ENCODE measurements around the gene PRDM15. TPM values are rescaled to one million over a fixed set of nuclear protein-coding genes. Genes with fewer than 3 reads are reported as not detected.
A peak's percentile ranks its signal among the peaks of the same experiment; 100 is the strongest.

Gene PRDM15
- total RNA-seq, 1 donor from 2014 or later = 13.6 TPM

GRCh38 chr21:41866274-41866809, 12.8 kb downstream of the PRDM15 start:
- no peak for TF ChIP-seq CTCF (IDR thresholded peaks at IDR 0.05)
- intact Hi-C loops (cut with micrococcal nuclease) = loop anchor here (5.0 kb wide), 2 partner anchors 49 to 1106 kb away; partner anchors contain the start of gene PKNOX1
- Mint-ChIP-seq H3K27me3 (no peaks in the 10 kb centered on the region), H3K4me3 (no peak overlapping the region), H3K36me3 (ENCODE audit: low read depth) (no peaks in the 10 kb centered on the region), H3K4me1 (peaks cover 75% of the 10 kb centered on the region), H3K9me3 (no peaks in the 10 kb centered on the region), H3K27ac (no peak overlapping the region)
- DNase-seq (no peak), ATAC-seq (ENCODE audit: low read depth) (no peak)
- CTCF ChIA-PET = no interaction called here
- POLR2A ChIA-PET = interaction anchor here (0.6 kb wide), 2 partner anchors 14 to 27 kb away, joined by 3 to 5 read pairs; no protein-coding TSS in a partner anchor

GRCh38 chr21:41865002-41865777, 14.0 kb downstream of the PRDM15 start:
- H3K36me3 Mint-ChIP-seq (ENCODE audit: low read depth) = no peaks in the 10 kb centered on the region
- H3K4me3 Mint-ChIP-seq = peak overlapping the region; percentile 36
- H3K4me1 Mint-ChIP-seq = peaks cover 75% of the 10 kb centered on the region
- intact Hi-C loops (cut with micrococcal nuclease) = loop anchor here (5.0 kb wide), 2 partner anchors 48 to 1107 kb away; partner anchors contain the start of gene PKNOX1
- H3K27ac Mint-ChIP-seq = no peak overlapping the region
- TF ChIP-seq CTCF (IDR thresholded peaks at IDR 0.05) = no peak
- no peaks in the 10 kb centered on the region for H3K9me3 Mint-ChIP-seq
- ATAC-seq (ENCODE audit: low read depth) (peak; percentile 18), DNase-seq (no peak)
- ChIA-PET POLR2A (interaction anchor here (0.6 to 0.7 kb wide), 2 partner anchors 140 to 433 kb away, joined by 7 to 10 read pairs; no protein-coding TSS in a partner anchor), CTCF (no interaction called here)
- no peaks in the 10 kb centered on the region for H3K27me3 Mint-ChIP-seq

DNA sequence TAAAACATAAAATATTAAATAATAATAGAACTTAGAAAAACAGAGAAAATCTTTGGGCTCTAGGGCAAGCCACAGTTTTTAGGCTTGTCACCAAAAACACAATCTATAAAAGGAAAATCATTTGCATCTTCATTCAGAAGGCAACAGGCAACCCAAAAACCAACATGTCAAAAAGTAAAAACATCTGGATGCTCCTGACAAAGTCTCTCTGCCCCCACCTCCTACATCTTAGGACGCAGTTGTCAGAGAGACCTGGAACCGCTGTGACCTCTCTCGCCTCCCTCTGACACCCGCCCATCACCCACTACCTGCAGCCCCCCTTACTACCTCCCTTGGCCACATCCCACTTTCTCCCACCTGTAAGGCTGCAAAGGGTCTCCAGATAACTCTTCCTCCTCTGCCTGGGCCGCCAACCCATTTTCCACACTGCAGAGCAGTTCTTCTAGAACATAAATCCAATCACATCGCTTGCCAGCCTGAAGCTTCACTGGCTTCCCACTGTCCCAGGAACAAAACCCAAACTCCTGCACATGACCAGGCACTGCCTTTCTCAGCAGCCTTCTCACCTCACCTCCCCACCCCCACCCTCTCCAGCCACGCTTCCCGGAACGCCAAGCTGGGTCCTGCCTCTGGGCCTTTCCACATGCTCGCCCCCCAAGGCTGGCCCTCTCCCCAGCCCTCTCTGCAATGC, 14.7 kb downstream of the PRDM15 start:
- H3K27ac Mint-ChIP-seq = no peak overlapping the region
- CTCF ChIA-PET = no interaction called here
- no peak for DNase-seq

GRCh38 chr21:41863439-41863740, 15.8 kb downstream of the PRDM15 start:
- H3K4me1 Mint-ChIP-seq = peaks cover 60% of the 10 kb centered on the region
- ATAC-seq (ENCODE audit: low read depth) (no peak), DNase-seq (no peak)
- no peak for TF ChIP-seq CTCF (IDR thresholded peaks at IDR 0.05)
- ChIA-PET POLR2A (interaction anchor here (0.6 to 1.0 kb wide), 2 partner anchors 30 to 147 kb away, joined by 4 to 5 read pairs; partner anchors contain the start of gene ZBTB21), CTCF (interaction anchor here (0.7 kb wide), 1 partner anchor 46 kb away, joined by 3 read pairs; no protein-coding TSS in a partner anchor)
- H3K9me3 Mint-ChIP-seq = no peaks in the 10 kb centered on the region
- no peaks in the 10 kb centered on the region for H3K27me3 Mint-ChIP-seq
- intact Hi-C loops (cut with micrococcal nuclease) = no loop called here
- peak overlapping the region; percentile 56 for H3K4me3 Mint-ChIP-seq
- H3K27ac Mint-ChIP-seq = peak overlapping the region; percentile 1
- peaks cover 12% of the 10 kb centered on the region for H3K36me3 Mint-ChIP-seq (ENCODE audit: low read depth)

More for the DNA sequence above, 14.7 kb downstream of the PRDM15 start:
- no peaks in the 10 kb centered on the region for H3K9me3 Mint-ChIP-seq
- H3K4me3 Mint-ChIP-seq = peak overlapping the region; percentile 7
- H3K27me3 Mint-ChIP-seq = no peaks in the 10 kb centered on the region
- no peak for TF ChIP-seq CTCF (IDR thresholded peaks at IDR 0.05)
- intact Hi-C loops (cut with micrococcal nuclease) = loop anchor here (5.0 kb wide), 2 partner anchors 47 to 1108 kb away; partner anchors contain the start of gene PKNOX1
- peaks cover 70% of the 10 kb centered on the region for H3K4me1 Mint-ChIP-seq
- ATAC-seq (ENCODE audit: low read depth) = no peak
- POLR2A ChIA-PET = interaction anchor here (0.6 to 0.7 kb wide), 2 partner anchors 141 to 433 kb away, joined by 7 to 10 read pairs; no protein-coding TSS in a partner anchor
- H3K36me3 Mint-ChIP-seq (ENCODE audit: low read depth) = peaks cover 5% of the 10 kb centered on the region

DNA sequence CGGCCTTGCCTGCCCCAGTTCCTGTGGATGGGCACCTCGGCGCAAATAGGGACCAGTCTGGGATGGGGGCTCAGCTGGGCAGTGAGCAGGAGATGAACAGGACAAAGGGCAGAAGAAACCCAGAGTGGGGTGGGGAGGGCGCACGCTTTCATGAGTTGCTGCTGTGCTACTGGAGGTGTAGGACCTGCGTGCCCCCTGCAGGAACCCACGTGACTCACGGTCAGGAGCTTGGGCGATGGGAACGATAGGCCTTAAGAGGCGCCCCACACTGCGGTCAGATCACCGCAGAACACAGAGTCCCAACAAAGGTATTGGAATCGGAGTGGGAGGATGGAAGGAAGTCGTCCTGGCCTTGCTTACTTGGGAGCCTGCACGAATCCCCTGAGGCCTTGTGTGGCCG, 17.2 kb downstream of the PRDM15 start:
- no peak for DNase-seq
- H3K27me3 Mint-ChIP-seq = no peaks in the 10 kb centered on the region
- intact Hi-C loops (cut with micrococcal nuclease) = no loop called here
- H3K4me1 Mint-ChIP-seq = peaks cover 46% of the 10 kb centered on the region
- H3K36me3 Mint-ChIP-seq (ENCODE audit: low read depth) = peaks cover 23% of the 10 kb centered on the region
- POLR2A ChIA-PET = no interaction called here
- no peak overlapping the region for H3K4me3 Mint-ChIP-seq
- ATAC-seq (ENCODE audit: low read depth) = no peak
- no peaks in the 10 kb centered on the region for H3K9me3 Mint-ChIP-seq
- no peak for TF ChIP-seq CTCF (IDR thresholded peaks at IDR 0.05)
- no peak overlapping the region for H3K27ac Mint-ChIP-seq
- CTCF ChIA-PET = no interaction called here
